IMR-90 (cell line): ENCODE measurements around the gene MCCD1. TPM values are rescaled to one million over a fixed set of nuclear protein-coding genes. Genes with fewer than 3 reads are reported as not detected.
A peak's percentile ranks its signal among the peaks of the same experiment; 100 is the strongest.

Experiments used
- ATAC-seq: fragments of 200-7000 bp; cut with Tn5 transposase; 2 replicates; pipeline ENCODE4 v1.9.1; 2020; ENCODE audit warnings: low read depth, mild to moderate bottlenecking, moderate library complexity
- BruUV-seq: library from RNA; stranded (reverse); fragments of 400-500 nt; replicated peaks from 2 replicates; lab custom pipeline; 2021; lab: Mats Ljungman, UMichigan
- CTCF ChIA-PET: fragments of 300-600 bp; formaldehyde crosslinking; extraction: SDS; loops from one replicate; lab custom pipeline; 2021; ENCODE audit warnings: antibody characterized with exemption; lab: Yijun Ruan, JAX
- POLR2A ChIA-PET: fragments of 300-600 bp; sonication (Branson Sonifier 250); formaldehyde crosslinking; loops from one replicate; lab custom pipeline; 2022; ENCODE audit warnings: antibody characterized with exemption; ENCODE audit not compliant: unreplicated experiment; lab: Charles Lee
- DNase-seq: peaks from one replicate; pipeline ENCODE4 v3.0.0; 2013
- H2AFZ ChIP-seq: replicated peaks from 2 replicates; pipeline ENCODE3; 2013; ENCODE audit warnings: low read length, mild to moderate bottlenecking; ENCODE audit not compliant: poor library complexity
- H2AK5ac ChIP-seq: 2 replicates; pipeline ENCODE4 v1.6.1; 2013; ENCODE audit warnings: low read depth, low read length, inconsistent platforms
- H2AK9ac ChIP-seq: replicated peaks from 2 replicates; pipeline ENCODE3; 2013; ENCODE audit warnings: mild to moderate bottlenecking, low read depth, low read length, moderate library complexity; ENCODE audit not compliant: poor library complexity
- H2BK120ac ChIP-seq: 2 replicates; pipeline ENCODE4 v1.6.1; 2013; ENCODE audit warnings: low read depth, low read length, inconsistent platforms
- H2BK15ac ChIP-seq: 3 replicates; pipeline ENCODE4 v1.6.1; 2013; ENCODE audit warnings: low read depth, low read length, inconsistent platforms
- H2BK20ac ChIP-seq: 2 replicates; pipeline ENCODE4 v1.6.1; 2013; ENCODE audit warnings: low read depth, mild to moderate bottlenecking, inconsistent platforms, low read length, moderate library complexity
- H2BK5ac ChIP-seq: 2 replicates; pipeline ENCODE4 v1.6.1; 2013; ENCODE audit warnings: mild to moderate bottlenecking, low read depth, low read length, inconsistent platforms; ENCODE audit not compliant: poor library complexity, severe bottlenecking
- H3K14ac ChIP-seq: replicated peaks from 2 replicates; pipeline ENCODE4 v1.6.1; 2013; ENCODE audit warnings: low read depth, low read length, inconsistent platforms
- H3K18ac ChIP-seq: 2 replicates; pipeline ENCODE4 v1.6.1; 2013; ENCODE audit warnings: low read depth, low read length, control low read depth
- H3K23ac ChIP-seq: 2 replicates; pipeline ENCODE4 v1.6.1; 2013; ENCODE audit warnings: low read depth, low read length, inconsistent platforms
- H3K27ac ChIP-seq: 2 replicates; pipeline ENCODE4 v1.5.1; 2013; ENCODE audit warnings: mild to moderate bottlenecking, control low read depth, low read length; ENCODE audit not compliant: insufficient read depth
- H3K27me3 ChIP-seq: 2 replicates; pipeline ENCODE4 v1.6.1; 2013; ENCODE audit warnings: low read length; ENCODE audit not compliant: control insufficient read depth, insufficient read depth
- H3K36me3 ChIP-seq: 2 replicates; pipeline ENCODE4 v1.6.1; 2013; ENCODE audit warnings: low read length, mixed read lengths; ENCODE audit not compliant: control insufficient read depth, insufficient read depth
- H3K4ac ChIP-seq: 2 replicates; pipeline ENCODE4 v1.6.1; 2013; ENCODE audit warnings: low read depth, low read length, inconsistent platforms
- H3K4me1 ChIP-seq: 2 replicates; pipeline ENCODE4 v1.6.1; 2013; ENCODE audit warnings: low read length, mixed read lengths; ENCODE audit not compliant: control insufficient read depth, insufficient read depth
- H3K4me2 ChIP-seq: 2 replicates; pipeline ENCODE4 v1.6.1; 2013; ENCODE audit warnings: low read depth, mild to moderate bottlenecking, control low read depth, low read length, moderate library complexity
- H3K4me3 ChIP-seq: 2 replicates; pipeline ENCODE4 v1.5.1; 2013; ENCODE audit warnings: low read depth, mild to moderate bottlenecking, control low read depth, low read length, moderate library complexity; ENCODE audit not compliant: insufficient read depth
- H3K56ac ChIP-seq: 2 replicates; pipeline ENCODE4 v1.6.1; 2013; ENCODE audit warnings: low read length, inconsistent platforms; ENCODE audit not compliant: insufficient read depth; ENCODE audit errors: extremely low read depth
- H3K79me1 ChIP-seq, 2 experiments: 2 replicates each; pipeline ENCODE4 v1.6.1; 2013; ENCODE audit warnings: low read length in 2 of 2, inconsistent platforms in 1 of 2, low read depth in 1 of 2
- H3K9ac ChIP-seq: 2 replicates; pipeline ENCODE4 v1.6.1; 2013; ENCODE audit warnings: low read depth, low read length, control low read depth
- H3K9me1 ChIP-seq: 2 replicates; pipeline ENCODE4 v1.6.1; 2013; ENCODE audit warnings: low read length, inconsistent platforms; ENCODE audit not compliant: insufficient read depth
- H3K9me3 ChIP-seq: 2 replicates; pipeline ENCODE4 v1.6.1; 2013; ENCODE audit warnings: low read length; ENCODE audit not compliant: control insufficient read depth, insufficient read depth
- H4K20me1 ChIP-seq: 2 replicates; pipeline ENCODE4 v1.6.1; 2013; ENCODE audit warnings: low read length, inconsistent platforms; ENCODE audit not compliant: insufficient read depth
- H4K5ac ChIP-seq: 2 replicates; pipeline ENCODE4 v1.6.1; 2013; ENCODE audit warnings: mild to moderate bottlenecking, low read depth, low read length, control low read depth
- H4K8ac ChIP-seq, 2 experiments: 2 replicates each; pipeline ENCODE4 v1.6.1; 2013; ENCODE audit warnings: low read depth in 2 of 2, low read length in 2 of 2, control low read depth in 1 of 2, inconsistent platforms in 1 of 2
- H4K91ac ChIP-seq: 2 replicates; pipeline ENCODE4 v1.6.1; 2013; ENCODE audit warnings: low read depth, low read length, inconsistent platforms; ENCODE audit not compliant: insufficient read depth
- CHD1 ChIP-seq: IDR thresholded peaks from 2 replicates; pipeline ENCODE4 v1.6.1; 2012; ENCODE audit warnings: low read depth, low read length, improper control_type of control experiment
- RCOR1 ChIP-seq: IDR thresholded peaks from 2 replicates; pipeline ENCODE4 v1.6.1; 2012; ENCODE audit warnings: mild to moderate bottlenecking, low read length, improper control_type of control experiment; ENCODE audit not compliant: insufficient replicate concordance
- SMC3 ChIP-seq: fragments of 150-350 bp; IDR thresholded peaks from 2 replicates; pipeline ENCODE4 v1.6.1; 2016; ENCODE audit warnings: low read depth, mild to moderate bottlenecking, antibody characterized with exemption, low read length, moderate library complexity
- WGBS, 2 experiments: methylation state at CpG; one replicate each; pipeline versions ENCODE4 v1.1.5 to v1.1.7; 2013; ENCODE audit warnings: missing lambda C conversion rate in 2 of 2; ENCODE audit not compliant: insufficient read length in 1 of 2; ENCODE audit errors: extremely low coverage in 2 of 2; 5-methylcytosine and 5-hydroxymethylcytosine counted together
- dilution Hi-C: fragments of 300-500 bp; cut with HindIII; formaldehyde crosslinking; loops from one replicate; pipeline ENCODE4 v1.14.3; 2018; ENCODE audit warnings: low sequenced_read_pairs; ENCODE audit not compliant: unreplicated experiment
- in situ Hi-C: fragments of 300-500 bp; cut with MboI; formaldehyde crosslinking; loops from 3 replicates; pipeline ENCODE4 v1.14.3; 2019; ENCODE audit warnings: low sequenced_read_pairs, inconsistent platforms, mixed read lengths
- intact Hi-C: fragments of 100-400 bp; cut with micrococcal nuclease; formaldehyde crosslinking; loops from 2 replicates; pipeline ENCODE4 v1.10.0; 2022
- microRNA-seq, 2 experiments: library from miRNA; stranded (forward) in 1 of 2; unstranded in 1 of 2; fragments of 10-50 nt in 1 of 2; fragments of <30 nt in 1 of 2; gene quantifications in 1 of 2; microRNA quantifications in 1 of 2; one replicate each; pipeline versions ENCODE3 to v1.1.0; 2013 to 2020; ENCODE audit not compliant: insufficient read depth in 1 of 2, insufficient read length in 1 of 2, unreplicated experiment in 1 of 2
- polyA plus RNA-seq, 3 experiments: library from polyadenylated mRNA; depleted of rRNA; stranded (reverse); fragments of >200 nt; gene quantifications; 2 replicates each; pipeline ENCODE4 v1.2.3, GENCODE V29; 2012; ENCODE audit warnings: low replicate concordance in 1 of 3
- small RNA-seq, 5 experiments: library from RNA; depleted of rRNA; stranded (forward); fragments of <200 nt; gene quantifications; one replicate each; pipeline ENCODE3, GENCODE V24; 2012
- total RNA-seq: library from RNA; depleted of rRNA; stranded (reverse); fragments of >200 nt; gene quantifications from 2 replicates; pipeline ENCODE4 v1.2.3, GENCODE V29; 2012; rRNA removed
- TF ChIP-seq, protein P1 (sequence below): fragments of 150-350 bp; IDR thresholded peaks from 2 replicates; pipeline ENCODE4 v1.6.1; 2016; ENCODE audit warnings: low read depth, mild to moderate bottlenecking, low read length, moderate library complexity, borderline replicate concordance
- TF ChIP-seq, protein P2 (sequence below): fragments of 150-350 bp; IDR thresholded peaks from 2 replicates; pipeline ENCODE4 v1.6.1; 2017; ENCODE audit warnings: mild to moderate bottlenecking, antibody characterized with exemption, low read length, low read depth

The MCCD1 gene
- total and polyA plus RNA-seq, 2 of the 4 experiments (the other 2 are of a cell fraction): not detected

DNA sequence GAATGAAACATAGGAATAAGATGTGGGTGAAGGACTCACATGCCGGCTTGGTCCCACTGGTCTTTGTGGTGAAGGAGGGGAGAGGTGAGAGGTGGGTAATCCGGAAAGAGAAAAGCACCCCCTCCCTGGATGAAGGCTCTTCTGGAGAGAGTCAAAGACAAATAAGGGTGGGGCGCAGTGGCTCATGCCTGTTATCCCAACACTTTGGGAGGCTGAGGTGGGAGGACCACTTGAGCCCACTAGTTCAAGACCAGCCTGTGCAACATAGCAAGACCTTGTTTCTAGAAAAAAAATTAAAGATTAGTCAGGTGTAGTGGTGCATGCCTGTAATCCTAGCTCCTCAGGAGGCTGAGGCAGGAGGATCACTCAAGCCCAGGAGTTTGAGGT lies 50.4 kb downstream of the MCCD1 start:
- Histone ChIP-seq H4K91ac (no peak overlapping the region), H3K4me3 (no peak overlapping the region), H3K4me2 (no peak overlapping the region), H2AFZ (no peak overlapping the region), H4K5ac (no peak overlapping the region), H3K14ac (no peak overlapping the region), H4K20me1 (no peaks in the 10 kb centered on the region), H3K36me3 (no peaks in the 10 kb centered on the region), H3K9me3 (no peaks in the 10 kb centered on the region), H2BK5ac (no peak overlapping the region), H2AK5ac (no peak overlapping the region), H3K27ac (no peak overlapping the region), H3K18ac (no peak overlapping the region), H3K56ac (no peak overlapping the region), H3K23ac (no peak overlapping the region), H3K27me3 (peaks cover 19% of the 10 kb centered on the region), H2BK20ac (no peak overlapping the region), H3K4me1 (peaks cover 4% of the 10 kb centered on the region; the same call in 1 of the 2 replicates), H3K4ac (no peak overlapping the region), H3K9ac (no peak overlapping the region), H3K79me1 (no peaks in the 10 kb centered on the region), H3K9me1 (no peaks in the 10 kb centered on the region; the same call in 1 of the 2 replicates), H2BK120ac (no peak overlapping the region), H2BK15ac (no peak overlapping the region), H4K8ac (no peak overlapping the region), H2AK9ac (no peak overlapping the region)
- POLR2A ChIA-PET: no interaction called here
- DNase-seq: no peak
- TF ChIP-seq CHD1 (no peak), SMC3 (no peak), RCOR1 (no peak)
- TF ChIP-seq, protein P1, sequence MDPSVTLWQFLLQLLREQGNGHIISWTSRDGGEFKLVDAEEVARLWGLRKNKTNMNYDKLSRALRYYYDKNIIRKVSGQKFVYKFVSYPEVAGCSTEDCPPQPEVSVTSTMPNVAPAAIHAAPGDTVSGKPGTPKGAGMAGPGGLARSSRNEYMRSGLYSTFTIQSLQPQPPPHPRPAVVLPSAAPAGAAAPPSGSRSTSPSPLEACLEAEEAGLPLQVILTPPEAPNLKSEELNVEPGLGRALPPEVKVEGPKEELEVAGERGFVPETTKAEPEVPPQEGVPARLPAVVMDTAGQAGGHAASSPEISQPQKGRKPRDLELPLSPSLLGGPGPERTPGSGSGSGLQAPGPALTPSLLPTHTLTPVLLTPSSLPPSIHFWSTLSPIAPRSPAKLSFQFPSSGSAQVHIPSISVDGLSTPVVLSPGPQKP: no peak
- TF ChIP-seq, protein P2, sequence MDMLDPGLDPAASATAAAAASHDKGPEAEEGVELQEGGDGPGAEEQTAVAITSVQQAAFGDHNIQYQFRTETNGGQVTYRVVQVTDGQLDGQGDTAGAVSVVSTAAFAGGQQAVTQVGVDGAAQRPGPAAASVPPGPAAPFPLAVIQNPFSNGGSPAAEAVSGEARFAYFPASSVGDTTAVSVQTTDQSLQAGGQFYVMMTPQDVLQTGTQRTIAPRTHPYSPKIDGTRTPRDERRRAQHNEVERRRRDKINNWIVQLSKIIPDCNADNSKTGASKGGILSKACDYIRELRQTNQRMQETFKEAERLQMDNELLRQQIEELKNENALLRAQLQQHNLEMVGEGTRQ: no peak
- no TSS peak for BruUV-seq
- no CpG with 5 or more reads among the region's 3 CpGs for WGBS, 2 experiments
- dilution Hi-C loops: no loop called here
- ATAC-seq: no peak
- intact Hi-C loops: no loop called here
- in situ Hi-C loops: no loop called here
- CTCF ChIA-PET: no interaction called here

Small RNA genes lying within 50 kb of the gene (microRNA-seq; reads per million reads assigned to microRNA genes)
- not detected for gene AL663061.1 (ENCODE audit: insufficient read depth, insufficient read length)
- not detected for gene RF00019 (ENCODE audit: insufficient read depth, insufficient read length)
- gene SNORD117 (ENCODE audit: insufficient read depth, insufficient read length): 75.4 reads per million, percentile 79 among the genes with 10 or more reads in this experiment
- gene SNORD84 (ENCODE audit: insufficient read depth, insufficient read length): not detected

Small RNA genes lying within 50 kb of the gene (small RNA-seq; reads per million reads assigned to genes)
- 0 reads per million in 5 experiments for gene AL663061.1
- gene RF00019: 0 reads per million in 5 experiments
- gene SNORD117: 3.0 to 124 (median 29.1) reads per million in 5 experiments
- gene SNORD84: 0 reads per million in 5 experiments

Other genes with a start within 250 kb of the MCCD1 start
- 41.7 and 44.1 TPM in 2 replicates for gene HLA-B, start 171.8 kb upstream of the MCCD1 start, total RNA-seq
- 259 and 309 TPM in 2 replicates for gene HLA-B, start 171.8 kb upstream of the MCCD1 start, polyA plus RNA-seq (2012; rRNA removed)
- 52.2 and 55.9 TPM in 2 replicates for gene MICA, start 125.4 kb upstream of the MCCD1 start, total RNA-seq
- 67.7 and 72.8 TPM in 2 replicates for gene MICA, start 125.4 kb upstream of the MCCD1 start, polyA plus RNA-seq (2012; rRNA removed)
- 11.1 and 11.7 TPM in 2 replicates for gene MICB, start 30.8 kb upstream of the MCCD1 start, total RNA-seq
- 9.6 and 9.9 TPM in 2 replicates for gene MICB, start 30.8 kb upstream of the MCCD1 start, polyA plus RNA-seq (2012; rRNA removed)
- gene DDX39B, start 13.0 kb downstream of the MCCD1 start, total RNA-seq: 640 and 796 TPM in 2 replicates
- gene DDX39B, start 13.0 kb downstream of the MCCD1 start, polyA plus RNA-seq (2012; rRNA removed): 371 and 477 TPM in 2 replicates
- 1.4 and 3.1 TPM in 2 replicates for gene ATP6V1G2, start 17.6 kb downstream of the MCCD1 start, total RNA-seq
- gene ATP6V1G2, start 17.6 kb downstream of the MCCD1 start, polyA plus RNA-seq (2012; rRNA removed): 4.8 and 6.5 TPM in 2 replicates
- gene NFKBIL1, start 18.6 kb downstream of the MCCD1 start, total RNA-seq: 10.0 and 10.8 TPM in 2 replicates
- gene NFKBIL1, start 18.6 kb downstream of the MCCD1 start, polyA plus RNA-seq (2012; rRNA removed): 7.8 and 9.5 TPM in 2 replicates
- not detected in 2 replicates for gene LTA, start 43.3 kb downstream of the MCCD1 start, total RNA-seq
- gene LTA, start 43.3 kb downstream of the MCCD1 start, polyA plus RNA-seq (2012; rRNA removed): not detected in 2 replicates
- gene TNF, start 46.6 kb downstream of the MCCD1 start, total RNA-seq: not detected in 2 replicates
- gene TNF, start 46.6 kb downstream of the MCCD1 start, polyA plus RNA-seq (2012; rRNA removed): not detected in 2 replicates
- gene LTB, start 53.5 kb downstream of the MCCD1 start, total RNA-seq: not detected in 2 replicates
- not detected in 2 replicates for gene LTB, start 53.5 kb downstream of the MCCD1 start, polyA plus RNA-seq (2012; rRNA removed)
- not detected in 2 replicates for gene LST1, start 57.3 kb downstream of the MCCD1 start, total RNA-seq
- gene LST1, start 57.3 kb downstream of the MCCD1 start, polyA plus RNA-seq (2012; rRNA removed): not detected in 2 replicates
- gene NCR3, start 64.0 kb downstream of the MCCD1 start, total RNA-seq: not detected in 2 replicates
- gene NCR3, start 64.0 kb downstream of the MCCD1 start, polyA plus RNA-seq (2012; rRNA removed): not detected in 2 replicates
- not detected in 2 replicates for gene AIF1, start 86.3 kb downstream of the MCCD1 start, total RNA-seq
- not detected in 2 replicates for gene AIF1, start 86.3 kb downstream of the MCCD1 start, polyA plus RNA-seq (2012; rRNA removed)
- 7.7 and 8.1 TPM in 2 replicates for gene PRRC2A, start 91.8 kb downstream of the MCCD1 start, total RNA-seq
- 88.6 and 101 TPM in 2 replicates for gene PRRC2A, start 91.8 kb downstream of the MCCD1 start, polyA plus RNA-seq (2012; rRNA removed)
- gene BAG6, start 123.7 kb downstream of the MCCD1 start, total RNA-seq: 40.7 and 41.4 TPM in 2 replicates
- gene BAG6, start 123.7 kb downstream of the MCCD1 start, polyA plus RNA-seq (2012; rRNA removed): 134 and 151 TPM in 2 replicates
- gene APOM, start 126.9 kb downstream of the MCCD1 start, total RNA-seq: 0.83 and 1.4 TPM in 2 replicates
- 3.5 and 3.8 TPM in 2 replicates for gene APOM, start 126.9 kb downstream of the MCCD1 start, polyA plus RNA-seq (2012; rRNA removed)
- gene C6orf47, start 131.8 kb downstream of the MCCD1 start, total RNA-seq: 13.1 and 14.2 TPM in 2 replicates
- gene C6orf47, start 131.8 kb downstream of the MCCD1 start, polyA plus RNA-seq (2012; rRNA removed): 8.9 and 9.0 TPM in 2 replicates
- 6.1 and 7.2 TPM in 2 replicates for gene GPANK1, start 136.0 kb downstream of the MCCD1 start, total RNA-seq
- 13.8 and 16.7 TPM in 2 replicates for gene GPANK1, start 136.0 kb downstream of the MCCD1 start, polyA plus RNA-seq (2012; rRNA removed)
- gene CSNK2B, start 137.1 kb downstream of the MCCD1 start, total RNA-seq: 218 and 240 TPM in 2 replicates
- 178 and 194 TPM in 2 replicates for gene CSNK2B, start 137.1 kb downstream of the MCCD1 start, polyA plus RNA-seq (2012; rRNA removed)
- gene LY6G5B, start 141.0 kb downstream of the MCCD1 start, total RNA-seq: 1.9 and 2.2 TPM in 2 replicates
- 10.2 and 13.6 TPM in 2 replicates for gene LY6G5B, start 141.0 kb downstream of the MCCD1 start, polyA plus RNA-seq (2012; rRNA removed)
- 0.18 TPM in 1 of 2 replicates, not detected in the other for gene LY6G5C, start 152.1 kb downstream of the MCCD1 start, total RNA-seq
- 2.0 and 2.1 TPM in 2 replicates for gene LY6G5C, start 152.1 kb downstream of the MCCD1 start, polyA plus RNA-seq (2012; rRNA removed)
- gene ABHD16A, start 174.4 kb downstream of the MCCD1 start, total RNA-seq: 30.3 and 35.1 TPM in 2 replicates
- 31.5 and 34.6 TPM in 2 replicates for gene ABHD16A, start 174.4 kb downstream of the MCCD1 start, polyA plus RNA-seq (2012; rRNA removed)
- not detected in 2 replicates for gene LY6G6F, start 177.9 kb downstream of the MCCD1 start, total RNA-seq
- gene LY6G6F, start 177.9 kb downstream of the MCCD1 start, polyA plus RNA-seq (2012; rRNA removed): not detected in 2 replicates
- not detected in 2 replicates for gene LY6G6D, start 186.4 kb downstream of the MCCD1 start, total RNA-seq
- not detected in 2 replicates for gene LY6G6D, start 186.4 kb downstream of the MCCD1 start, polyA plus RNA-seq (2012; rRNA removed)
- gene LY6G6C, start 192.8 kb downstream of the MCCD1 start, total RNA-seq: not detected in 2 replicates
- not detected in 2 replicates for gene LY6G6C, start 192.8 kb downstream of the MCCD1 start, polyA plus RNA-seq (2012; rRNA removed)
- not detected in 2 replicates for gene MPIG6B, start 194.4 kb downstream of the MCCD1 start, total RNA-seq
- gene MPIG6B, start 194.4 kb downstream of the MCCD1 start, polyA plus RNA-seq (2012; rRNA removed): not detected in 2 replicates
- gene DDAH2, start 200.3 kb downstream of the MCCD1 start, total RNA-seq: 40.0 and 40.7 TPM in 2 replicates
- 57.9 and 58.4 TPM in 2 replicates for gene DDAH2, start 200.3 kb downstream of the MCCD1 start, polyA plus RNA-seq (2012; rRNA removed)
- 992 and 1,185 TPM in 2 replicates for gene CLIC1, start 207.6 kb downstream of the MCCD1 start, total RNA-seq
- gene CLIC1, start 207.6 kb downstream of the MCCD1 start, polyA plus RNA-seq (2012; rRNA removed): 692 and 706 TPM in 2 replicates
- gene MSH5, start 211.0 kb downstream of the MCCD1 start, total RNA-seq: 4.7 and 5.6 TPM in 2 replicates
- gene MSH5, start 211.0 kb downstream of the MCCD1 start, polyA plus RNA-seq (2012; rRNA removed): 14.5 and 15.7 TPM in 2 replicates
- not detected in 2 replicates for gene SAPCD1, start 233.7 kb downstream of the MCCD1 start, total RNA-seq
- gene SAPCD1, start 233.7 kb downstream of the MCCD1 start, polyA plus RNA-seq (2012; rRNA removed): 2.2 and 2.3 TPM in 2 replicates
- gene VWA7, start 248.4 kb downstream of the MCCD1 start, total RNA-seq: under 0.01 and 0.28 TPM in 2 replicates
- 1.0 and 1.4 TPM in 2 replicates for gene VWA7, start 248.4 kb downstream of the MCCD1 start, polyA plus RNA-seq (2012; rRNA removed)